UCSD-AML1 (cell line): Measurements from ENCODE around the gene ZNF831.

Experiments used
- DNase-seq: peaks from one replicate; lab custom pipeline; 2025; ENCODE audit not compliant: unreplicated experiment; lab: John Stamatoyannopoulos, UW

ZNF831 gene

GRCh38 chr20:59157064-59157463 is 6.6 kb upstream of the ZNF831 start:
- no peak for DNase-seq

GRCh38 chr20:59157531-59157930 is 6.1 kb upstream of the ZNF831 start:
- DNase-seq, result no peak

GRCh38 chr20:59157961-59158541 is 5.6 kb upstream of the ZNF831 start:
- DNase-seq, result no peak

- no peak for DNase-seq
These were observed 4.9 kb upstream of the ZNF831 start for GRCh38 chr20:59158673-59159072.

GRCh38 chr20:59159091-59159490 is 4.5 kb upstream of the ZNF831 start:
- DNase-seq, result no peak

- no peak for DNase-seq
These were observed 3.9 kb upstream of the ZNF831 start for GRCh38 chr20:59159493-59160376.

GRCh38 chr20:59160389-59161115 is 3.1 kb upstream of the ZNF831 start:
- no peak for DNase-seq

- no peak for DNase-seq
These were observed 1.9 kb upstream of the ZNF831 start for GRCh38 chr20:59161721-59162120.

- no peak for DNase-seq
These were observed 1.2 kb downstream of the ZNF831 start for GRCh38 chr20:59164686-59165391.

GRCh38 chr20:59165396-59165795 is 1.8 kb downstream of the ZNF831 start:
- no peak for DNase-seq

GRCh38 chr20:59165891-59166709 is 2.5 kb downstream of the ZNF831 start:
- no peak for DNase-seq

GRCh38 chr20:59170406-59171349 is 7.1 kb downstream of the ZNF831 start:
- no peak for DNase-seq

- no peak for DNase-seq
These were observed 8.4 kb downstream of the ZNF831 start for GRCh38 chr20:59171986-59172385.

- no peak for DNase-seq
These were observed 10.4 kb downstream of the ZNF831 start for GRCh38 chr20:59173938-59174491.

- no peak for DNase-seq
These were observed 11.4 kb downstream of the ZNF831 start for GRCh38 chr20:59175002-59175401.

- DNase-seq, result no peak
These were observed 12.2 kb downstream of the ZNF831 start for GRCh38 chr20:59175861-59176260.

- DNase-seq, result no peak
These were observed 13.2 kb downstream of the ZNF831 start for GRCh38 chr20:59176812-59177211.

GRCh38 chr20:59177266-59178250 is 13.9 kb downstream of the ZNF831 start:
- no peak for DNase-seq
